Measurements from ENCODE around the gene ZNF524.
"Not testable (repeated sequence)": the region's sequence is repeated elsewhere in the genome, so short reads cannot be mapped to it uniquely, and the experiment has no call there.

Gene ZNF524, protein sequence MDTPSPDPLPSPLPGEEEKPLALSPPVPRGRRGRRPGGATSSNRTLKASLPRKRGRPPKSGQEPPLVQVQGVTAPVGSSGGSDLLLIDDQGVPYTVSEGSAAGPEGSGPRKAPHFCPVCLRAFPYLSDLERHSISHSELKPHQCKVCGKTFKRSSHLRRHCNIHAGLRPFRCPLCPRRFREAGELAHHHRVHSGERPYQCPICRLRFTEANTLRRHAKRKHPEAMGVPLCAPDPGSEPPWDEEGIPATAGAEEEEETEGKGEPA

GRCh38 chr19:55599842-55600661, at the start of gene ZNF524:
Gene ZNF524, plus strand, starts transcription at chr19:55600288. Its CDS starts 1,825 bp downstream, at chr19:55602113.
- DNase-seq (ENCODE audit: low read depth in 2 of 3, low spot score in 1 of 3) = peak; percentile 63 to 80 (median 71)

GRCh38 chr19:55550321-55550650, 49.8 kb upstream of the ZNF524 start:
- DNase-seq (ENCODE audit: low read depth in 2 of 3, low spot score in 1 of 3) = no peak

- no peak for DNase-seq (ENCODE audit: low read depth in 2 of 3, low spot score in 1 of 3)
These were observed 47.9 kb upstream of the ZNF524 start for GRCh38 chr19:55552206-55552605.

GRCh38 chr19:55552620-55553019, 47.5 kb upstream of the ZNF524 start:
- DNase-seq (ENCODE audit: low read depth in 2 of 3, low spot score in 1 of 3) = no peak

DNA sequence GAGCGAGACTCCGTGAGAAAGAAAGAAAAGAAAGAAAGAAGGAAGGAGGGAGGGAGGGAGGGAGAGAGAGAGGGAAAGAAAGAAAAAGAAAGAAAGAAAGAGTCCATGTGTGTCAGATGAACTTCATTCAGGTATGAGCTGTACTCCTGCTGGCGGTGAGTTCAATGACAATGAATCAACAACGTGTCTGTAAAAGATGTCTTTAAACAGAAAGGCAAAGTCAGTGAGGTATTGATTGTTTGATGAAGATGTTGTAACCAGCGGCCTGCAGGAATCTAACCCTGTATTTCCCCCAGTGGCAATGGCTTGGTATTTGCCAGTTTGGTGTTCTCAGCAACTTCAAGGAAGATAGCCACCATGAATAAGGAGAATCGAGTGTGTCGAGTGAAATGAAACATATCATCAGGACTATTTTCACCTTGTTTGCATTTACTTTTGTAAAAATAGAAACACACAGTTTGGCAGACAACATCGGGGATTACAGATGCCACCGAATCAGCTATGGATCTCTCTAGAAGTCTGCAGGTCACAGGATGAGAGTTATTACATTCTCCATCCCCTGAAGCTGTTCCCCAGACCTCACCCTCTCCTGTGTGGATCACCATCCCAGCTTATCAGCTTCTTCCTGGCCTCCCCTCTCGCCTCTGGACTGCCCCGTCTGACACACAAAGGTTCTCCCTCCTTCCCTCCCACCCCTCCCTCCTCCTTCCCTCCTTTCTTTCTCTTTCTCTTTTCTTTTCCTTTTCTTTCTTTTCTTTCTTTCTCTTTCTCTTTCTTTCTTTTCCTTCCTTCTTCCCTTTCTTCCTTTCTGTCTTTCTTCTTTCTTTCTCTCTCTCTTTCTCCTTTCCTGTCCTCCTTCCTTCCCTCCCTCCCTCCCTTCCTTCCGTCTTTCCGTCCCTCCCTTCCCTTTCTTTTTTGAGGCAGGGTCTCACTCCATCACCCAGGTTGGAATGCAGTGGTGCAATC, 46.6 kb upstream of the ZNF524 start:
- DNase-seq (ENCODE audit: low read depth in 2 of 3, low spot score in 1 of 3) = no peak

DNA sequence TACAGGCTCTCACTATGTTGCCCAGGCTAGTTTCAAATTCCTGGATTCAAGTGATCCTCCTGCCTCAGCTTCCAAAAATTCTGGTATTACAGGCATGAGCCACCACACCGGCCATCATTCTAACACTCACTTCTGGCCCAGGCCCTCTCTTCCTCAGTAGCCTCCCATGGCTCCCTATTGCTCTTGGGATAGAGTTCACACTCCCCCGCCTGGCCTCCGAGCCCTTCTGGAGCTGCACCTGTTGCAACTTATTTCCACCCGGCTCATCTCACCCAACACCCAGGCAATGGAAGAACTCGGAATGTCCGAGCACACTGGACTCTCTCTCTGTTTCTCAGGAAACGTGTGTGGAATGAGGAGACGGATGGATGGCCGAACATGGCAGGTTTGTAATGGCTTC, 45.8 kb upstream of the ZNF524 start:
- no peak for DNase-seq (ENCODE audit: low read depth in 2 of 3, low spot score in 1 of 3)

- DNase-seq (ENCODE audit: low read depth in 2 of 3, low spot score in 1 of 3) = no peak
These were observed 45.3 kb upstream of the ZNF524 start for GRCh38 chr19:55554741-55555152.

GRCh38 chr19:55559684-55560083, 40.4 kb upstream of the ZNF524 start:
- no peak for DNase-seq (ENCODE audit: low read depth in 2 of 3, low spot score in 1 of 3)

- no peak for DNase-seq (ENCODE audit: low read depth in 2 of 3, low spot score in 1 of 3)
These were observed 36.8 kb upstream of the ZNF524 start for GRCh38 chr19:55563261-55563690.

- no peak for DNase-seq (ENCODE audit: low read depth in 2 of 3, low spot score in 1 of 3)
These were observed 33.3 kb upstream of the ZNF524 start for GRCh38 chr19:55566823-55567222.

GRCh38 chr19:55567708-55568328, 32.3 kb upstream of the ZNF524 start:
- DNase-seq (ENCODE audit: low read depth in 2 of 3, low spot score in 1 of 3) = no peak

- DNase-seq (ENCODE audit: low read depth in 2 of 3, low spot score in 1 of 3) = not testable (repeated sequence)
These were observed 30.6 kb upstream of the ZNF524 start for GRCh38 chr19:55569477-55569876.

DNA sequence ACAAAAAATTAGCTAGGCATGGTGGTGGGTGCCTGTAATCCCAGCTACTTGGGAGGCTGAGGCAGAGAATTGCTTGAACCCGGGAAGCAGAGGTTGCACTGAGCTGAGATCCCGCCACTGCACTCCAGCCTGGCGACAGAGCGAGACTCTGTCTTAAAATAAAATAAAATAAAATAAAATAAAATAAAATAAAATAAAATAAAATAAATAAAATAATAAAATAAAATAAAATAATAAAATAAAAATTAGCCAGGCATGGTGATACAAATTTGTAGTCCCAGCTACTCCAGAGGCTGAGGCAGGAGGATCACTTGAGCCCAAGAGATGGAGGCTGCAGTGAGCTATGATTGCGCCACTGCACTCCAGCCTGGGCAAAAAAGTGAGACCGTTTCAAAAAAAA, 26.2 kb upstream of the ZNF524 start:
- DNase-seq (ENCODE audit: low read depth in 2 of 3, low spot score in 1 of 3) = not testable (repeated sequence)

- no peak for DNase-seq (ENCODE audit: low read depth in 2 of 3, low spot score in 1 of 3)
These were observed 23.3 kb upstream of the ZNF524 start for GRCh38 chr19:55576746-55577145.

DNA sequence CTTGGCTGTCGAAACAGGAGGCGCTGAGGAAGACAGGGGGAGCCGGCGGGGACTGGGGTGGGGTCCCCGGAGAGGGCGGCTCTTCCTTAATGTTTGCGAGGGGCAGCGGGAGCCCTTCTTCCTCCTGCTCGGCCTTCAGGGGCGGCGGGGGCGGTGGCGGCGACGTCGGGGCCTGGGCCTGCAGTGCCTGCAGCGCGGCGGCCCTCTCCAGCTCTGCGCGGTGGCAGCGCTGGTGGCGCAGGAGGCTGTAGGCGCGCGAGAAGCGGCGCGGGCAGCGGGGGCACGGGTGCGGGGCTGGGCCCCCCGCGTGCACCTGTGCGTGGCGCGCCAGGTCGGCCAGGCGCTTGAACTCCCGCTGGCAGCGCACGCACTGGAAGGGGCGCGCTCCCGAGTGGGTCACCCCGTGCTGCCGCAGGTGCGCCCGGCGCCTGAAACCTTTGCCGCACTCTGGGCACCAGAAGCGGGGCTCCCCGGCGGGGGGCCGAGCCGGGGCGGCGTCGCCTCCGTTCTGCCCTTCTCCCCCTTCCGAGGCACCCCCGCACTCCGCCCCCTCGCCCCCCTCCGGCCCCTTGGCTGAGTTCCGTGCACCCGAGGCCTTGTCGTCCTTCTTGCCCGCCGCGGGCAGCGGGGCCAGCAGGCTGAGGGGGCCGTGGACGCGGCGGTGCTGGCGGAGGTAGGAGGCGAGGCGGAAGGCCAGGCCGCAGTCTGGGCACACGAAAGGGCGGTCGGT, 21.9 kb upstream of the ZNF524 start:
- DNase-seq (ENCODE audit: low read depth in 2 of 3, low spot score in 1 of 3) = no peak

DNA sequence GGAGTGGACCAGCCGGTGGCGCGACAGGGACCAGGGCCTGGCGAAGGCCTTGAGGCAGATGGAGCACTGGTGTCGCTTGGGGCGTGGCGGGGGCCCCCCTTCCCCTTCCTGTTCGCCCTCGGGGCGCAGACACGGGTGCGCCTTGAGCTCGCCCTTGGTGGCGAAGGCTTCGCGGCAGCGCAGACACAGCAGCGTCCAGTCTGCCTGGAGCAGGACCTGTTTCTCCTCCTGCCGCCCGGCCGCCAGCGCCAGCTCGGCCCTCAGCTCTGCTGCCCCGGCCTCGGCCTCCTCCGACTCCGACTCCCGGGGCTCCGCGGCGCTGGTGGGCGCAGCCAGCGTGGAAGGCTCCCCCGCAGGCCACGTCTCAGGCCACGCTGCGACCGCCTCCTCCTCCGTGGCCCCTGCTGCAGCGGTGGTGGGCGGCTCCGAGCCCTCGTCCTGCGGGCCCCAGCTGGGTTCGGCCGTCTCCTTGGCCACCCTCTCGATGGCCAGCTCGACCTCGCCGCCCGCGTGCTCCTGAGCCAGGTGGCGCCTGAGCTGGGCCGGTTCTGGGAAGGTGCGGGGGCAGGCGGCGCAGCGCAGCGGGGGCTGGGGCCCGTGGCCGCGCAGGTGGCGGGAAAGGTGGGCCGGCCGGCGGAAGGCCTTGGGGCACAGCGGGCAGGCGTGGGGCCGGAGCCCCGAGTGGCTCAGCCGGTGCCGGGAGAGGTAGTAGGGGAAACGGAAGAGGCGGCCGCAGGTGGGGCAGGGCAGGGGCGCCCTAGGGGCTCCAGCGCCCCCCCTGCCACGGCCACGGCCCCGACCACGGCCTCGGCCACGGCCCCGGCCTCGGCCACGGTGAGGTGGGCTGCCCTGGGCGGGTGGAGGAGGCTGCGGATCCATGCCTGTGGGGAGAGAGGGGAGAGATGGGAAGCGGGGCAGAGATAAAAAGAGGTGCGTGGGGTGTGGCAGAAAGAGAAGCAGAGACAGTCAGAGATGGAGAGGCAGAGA, 21.0 kb upstream of the ZNF524 start:
- DNase-seq (ENCODE audit: low read depth in 2 of 3, low spot score in 1 of 3) = no peak

DNA sequence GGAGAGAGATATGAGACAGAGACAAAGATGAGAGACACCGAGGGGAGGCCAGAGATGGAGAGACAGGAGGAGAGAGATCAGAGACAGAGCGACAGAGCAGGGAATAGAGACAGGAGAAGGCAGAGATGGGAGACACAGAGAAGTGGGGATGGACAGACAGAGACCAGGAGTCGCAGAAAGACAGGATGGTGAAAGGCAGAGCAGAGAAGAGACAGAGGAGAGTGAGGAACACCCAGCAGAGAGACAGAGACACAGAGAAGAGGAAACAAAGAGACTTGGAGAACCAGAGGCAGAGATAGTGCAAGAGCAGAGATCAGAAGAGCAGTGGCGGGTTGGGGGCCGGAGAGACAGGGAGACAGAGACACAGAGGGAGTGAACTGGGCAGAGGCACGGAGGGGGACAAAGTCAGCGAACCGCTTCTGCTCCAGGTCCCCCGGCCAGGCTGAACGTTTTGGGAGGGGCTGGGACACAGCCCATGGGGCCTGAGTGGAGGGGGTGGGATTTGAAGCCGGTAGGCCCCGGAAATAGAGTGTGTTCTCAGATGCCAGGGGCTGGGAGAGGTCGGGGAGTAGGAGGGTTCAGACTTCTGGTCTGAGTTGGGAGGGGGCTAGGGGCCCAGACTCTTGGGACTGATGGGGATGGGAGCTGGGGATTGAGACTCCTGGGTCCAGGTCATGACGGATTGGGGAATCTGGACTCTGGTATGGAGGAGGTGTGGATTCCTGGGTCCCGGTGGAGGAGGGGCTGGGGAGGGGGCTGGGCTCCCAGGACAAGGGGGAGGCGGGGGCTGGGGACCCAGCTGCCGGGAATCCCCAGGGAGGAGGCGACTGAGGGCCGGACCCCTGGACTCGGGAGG, 20.1 kb upstream of the ZNF524 start:
- no peak for DNase-seq (ENCODE audit: low read depth in 2 of 3, low spot score in 1 of 3)

GRCh38 chr19:55580628-55581144, 19.4 kb upstream of the ZNF524 start, which contains the start of gene ZNF579:
Gene ZNF579, minus strand, starts transcription at chr19:55580848. Its CDS starts 1,209 bp downstream, at chr19:55579639.
- peak; percentile 74 to 87 (median 81) for DNase-seq (ENCODE audit: low read depth in 2 of 3, low spot score in 1 of 3)

All from stimulated activated CD4-positive, alpha-beta T cell treated with anti-CD3 and anti-CD28 coated beads, Interleukin-12 subunit alpha, Interleukin-12 subunit beta, amount 100 ng/mL, for 48 hours (primary cell).